Activated naive CD8-positive, alpha-beta T cell treated with anti-CD3 and anti-CD28 coated beads for 36 hours (primary cell): Measurements from ENCODE around the gene OR2B3. TPM values are rescaled to one million over a fixed set of nuclear protein-coding genes. Genes with fewer than 3 reads are reported as not detected.
A peak's percentile ranks its signal among the peaks of the same experiment; 100 is the strongest.
"Not testable (repeated sequence)": the region's sequence is repeated elsewhere in the genome, so short reads cannot be mapped to it uniquely, and the experiment has no call there.

Experiments used
- DNase-seq: peaks from one replicate; pipeline ENCODE4 v3.0.0; 2021
- H3K27ac Mint-ChIP-seq: one replicate; pipeline ENCODE4 v1.8.0; 2022; ENCODE audit warnings: mild to moderate bottlenecking, moderate library complexity, mixed read lengths
- H3K27me3 Mint-ChIP-seq: one replicate; pipeline ENCODE4 v1.8.0; 2022; ENCODE audit warnings: mild to moderate bottlenecking, mixed read lengths
- H3K36me3 Mint-ChIP-seq: one replicate; pipeline ENCODE4 v1.8.0; 2021; ENCODE audit warnings: mild to moderate bottlenecking, mixed read lengths
- H3K4me1 Mint-ChIP-seq: one replicate; pipeline ENCODE4 v1.8.0; 2021; ENCODE audit warnings: mixed read lengths
- H3K4me3 Mint-ChIP-seq: one replicate; pipeline ENCODE4 v1.8.0; 2022; ENCODE audit warnings: mild to moderate bottlenecking, moderate library complexity, mixed read lengths
- H3K9me3 Mint-ChIP-seq: one replicate; pipeline ENCODE4 v1.8.0; 2022; ENCODE audit warnings: mixed read lengths
- total RNA-seq, 2 experiments: library from RNA; stranded (reverse); gene quantifications; one replicate each; pipeline ENCODE4 v1.2.3, GENCODE V29; 2021

The OR2B3 gene
- not detected for total RNA-seq

DNA sequence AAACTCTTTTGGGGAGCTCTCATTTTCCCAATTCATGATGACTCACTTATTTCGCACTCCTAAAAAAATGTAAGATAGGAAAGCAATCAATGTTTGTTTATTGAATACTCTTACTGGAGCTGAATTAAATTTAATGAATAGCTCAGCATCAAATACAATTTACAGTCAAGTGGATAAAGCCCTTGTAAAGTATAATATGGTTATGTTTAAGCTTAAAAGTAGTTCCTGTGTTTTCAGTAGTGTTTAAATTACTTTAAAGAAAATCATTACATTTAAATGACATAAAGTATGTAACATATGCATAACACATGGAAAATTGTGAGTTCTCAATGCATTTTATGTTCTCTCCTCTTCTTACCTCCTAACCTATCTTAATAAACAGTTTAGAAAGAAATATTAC is at the start of gene OR2B3:
OR2B3 (minus strand) TSS at position 101 of the 400 bp plus-strand sequence; CDS start at position 36, 65 bp downstream.
- no peak for DNase-seq
- Mint-ChIP-seq H3K9me3 (no peaks in the 10 kb centered on the region), H3K4me1 (no peaks in the 10 kb centered on the region), H3K27ac (no peak within 1 kb of the TSS), H3K36me3 (no peaks in the 10 kb centered on the region), H3K4me3 (no peak within 1 kb of the TSS), H3K27me3 (peaks cover 39% of the 10 kb centered on the region)

DNA sequence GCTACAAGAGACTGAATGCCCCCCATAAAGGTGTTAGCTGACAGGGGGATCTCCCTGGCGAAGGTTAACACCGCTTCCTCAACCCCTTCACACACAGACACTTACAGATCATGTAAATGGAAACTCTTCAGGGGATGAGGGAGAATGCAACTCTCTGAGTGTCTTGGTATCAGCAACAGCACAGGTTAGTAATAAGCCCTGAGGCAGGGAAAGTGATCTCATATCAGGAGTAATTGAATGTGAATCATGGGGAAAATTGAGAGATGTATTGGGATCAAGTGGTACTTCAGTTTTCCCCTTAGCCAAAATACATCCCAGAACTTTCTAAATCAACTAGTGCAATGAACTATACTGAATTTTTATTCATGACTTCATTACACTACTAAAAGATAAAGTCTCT is 44.6 kb upstream of the OR2B3 start:
- Mint-ChIP-seq H3K9me3 (no peaks in the 10 kb centered on the region), H3K4me1 (no peaks in the 10 kb centered on the region), H3K4me3 (no peak overlapping the region), H3K36me3 (no peaks in the 10 kb centered on the region), H3K27me3 (peaks cover 39% of the 10 kb centered on the region), H3K27ac (no peak overlapping the region)
- DNase-seq: no peak

GRCh38 chr6:29130644-29131043 is 43.5 kb upstream of the OR2B3 start:
- Mint-ChIP-seq H3K27me3 (peaks cover 45% of the 10 kb centered on the region), H3K4me1 (no peaks in the 10 kb centered on the region), H3K4me3 (no peak overlapping the region), H3K36me3 (no peaks in the 10 kb centered on the region), H3K27ac (no peak overlapping the region), H3K9me3 (no peaks in the 10 kb centered on the region)
- DNase-seq: no peak

DNA sequence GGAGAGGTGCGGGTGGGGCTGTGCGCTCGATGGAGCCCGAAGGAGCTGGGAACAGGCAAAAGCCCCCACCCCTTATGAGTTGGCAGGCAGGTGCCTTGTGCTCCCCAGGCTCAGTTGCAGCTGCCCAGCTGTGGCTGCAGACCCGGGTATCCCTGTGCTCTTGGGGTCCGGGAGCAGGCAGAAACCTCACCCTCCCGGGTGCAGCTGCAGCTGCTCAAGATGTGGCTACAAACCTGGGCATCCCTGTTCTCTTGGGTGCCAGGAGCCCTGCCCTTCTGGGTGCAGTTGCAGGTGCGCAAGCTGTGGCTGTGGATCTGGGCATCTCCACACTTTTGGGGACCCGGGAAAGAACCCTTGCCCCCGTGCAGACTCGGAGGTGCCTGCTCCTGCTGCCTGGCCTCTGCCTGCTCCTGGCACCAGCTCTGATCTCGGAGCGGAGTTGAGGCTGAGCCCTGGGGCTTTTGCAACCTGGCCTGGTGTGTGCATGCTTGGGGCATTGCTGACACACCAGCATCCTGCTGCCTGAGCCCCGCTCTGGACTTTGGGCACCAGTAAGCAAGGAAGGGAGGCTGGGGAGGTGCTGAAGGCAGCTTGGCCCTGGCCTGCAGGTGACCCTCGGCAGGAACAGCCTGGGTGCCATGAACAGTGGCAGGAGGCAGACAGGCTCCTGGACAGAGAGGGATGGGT is 42.4 kb upstream of the OR2B3 start:
- no peaks in the 10 kb centered on the region for H3K9me3 Mint-ChIP-seq
- DNase-seq: no peak
- H3K4me3 Mint-ChIP-seq: no peak overlapping the region
- H3K27ac Mint-ChIP-seq: no peak overlapping the region
- no peaks in the 10 kb centered on the region for H3K36me3 Mint-ChIP-seq
- H3K4me1 Mint-ChIP-seq: no peaks in the 10 kb centered on the region
- H3K27me3 Mint-ChIP-seq: peaks cover 47% of the 10 kb centered on the region

GRCh38 chr6:29114964-29115363 is 27.9 kb upstream of the OR2B3 start:
- H3K4me1 Mint-ChIP-seq, H3K27ac Mint-ChIP-seq, H3K9me3 Mint-ChIP-seq, H3K4me3 Mint-ChIP-seq, H3K36me3 Mint-ChIP-seq, DNase-seq: not testable (repeated sequence)
- peaks cover 49% of the 10 kb centered on the region for H3K27me3 Mint-ChIP-seq

GRCh38 chr6:29112135-29112534 is 25.0 kb upstream of the OR2B3 start:
- Mint-ChIP-seq H3K27me3 (peaks cover 45% of the 10 kb centered on the region), H3K27ac (no peak overlapping the region), H3K36me3 (no peaks in the 10 kb centered on the region), H3K4me1 (no peaks in the 10 kb centered on the region), H3K4me3 (no peak overlapping the region), H3K9me3 (no peaks in the 10 kb centered on the region)
- no peak for DNase-seq

DNA sequence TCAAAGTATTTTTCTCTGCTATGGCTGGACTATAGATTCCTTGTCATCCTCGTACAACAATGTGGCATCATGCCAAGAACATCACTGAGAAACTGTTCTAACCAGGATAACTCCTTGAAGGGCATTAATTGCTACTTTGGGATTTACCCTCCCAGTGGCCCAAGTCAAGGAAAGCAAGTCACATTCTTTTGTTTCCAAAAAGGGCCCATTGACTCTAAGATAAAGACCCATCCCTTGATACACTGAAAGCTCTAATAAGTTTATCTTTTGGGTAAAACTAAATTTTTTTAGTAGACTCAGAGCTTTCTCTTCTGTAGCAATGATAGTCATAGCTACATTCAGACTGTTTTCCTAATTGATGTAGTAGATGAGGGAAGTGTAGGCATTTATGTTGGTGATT is 20.6 kb upstream of the OR2B3 start, which contains the start of gene OR2J3:
OR2J3 (plus strand) TSS at position 301 of the 400 bp plus-strand sequence. CDS start 3,833 bp downstream, outside the sequence.
- Mint-ChIP-seq H3K27me3 (peaks cover 54% of the 10 kb centered on the region), H3K27ac (no peak within 1 kb of the TSS), H3K36me3 (no peaks in the 10 kb centered on the region), H3K9me3 (no peaks in the 10 kb centered on the region), H3K4me1 (no peaks in the 10 kb centered on the region), H3K4me3 (no peak within 1 kb of the TSS)
- DNase-seq: no peak

- DNase-seq: no peak
- H3K4me3 Mint-ChIP-seq: no peak within 1 kb of the TSS
- no peaks in the 10 kb centered on the region for H3K36me3 Mint-ChIP-seq
- H3K27ac Mint-ChIP-seq: no peak within 1 kb of the TSS
- no peaks in the 10 kb centered on the region for H3K4me1 Mint-ChIP-seq
- no peaks in the 10 kb centered on the region for H3K9me3 Mint-ChIP-seq
- peaks cover 41% of the 10 kb centered on the region for H3K27me3 Mint-ChIP-seq
Measured at GRCh38 chr6:29099190-29099589, 12.1 kb upstream of the OR2B3 start, which contains the start of gene OR2J1. TSS of gene OR2J1 (plus strand) at chr6:29099490. CDS start at chr6:29100943, 1,453 bp downstream.

DNA sequence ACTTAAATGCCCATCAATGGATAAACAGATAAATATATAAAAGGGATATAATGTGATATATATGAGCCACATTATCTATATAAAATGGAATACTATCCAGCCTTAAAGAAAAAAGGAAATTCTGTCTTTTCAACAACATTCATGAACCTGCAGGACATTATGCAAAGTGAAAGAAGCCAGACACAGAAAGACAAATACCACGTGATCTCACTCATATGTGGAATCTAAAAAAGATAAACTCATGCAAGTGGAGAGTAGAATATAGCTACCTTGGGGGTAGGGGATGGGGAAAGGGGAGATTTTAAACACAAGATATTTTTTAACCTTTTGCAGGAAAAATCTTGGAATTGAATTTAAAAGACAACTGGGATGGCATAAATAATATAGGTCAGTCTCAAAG is 10.7 kb upstream of the OR2B3 start:
- DNase-seq: no peak
- Mint-ChIP-seq H3K4me3 (no peak overlapping the region), H3K4me1 (no peaks in the 10 kb centered on the region), H3K36me3 (no peaks in the 10 kb centered on the region), H3K27me3 (peaks cover 36% of the 10 kb centered on the region), H3K9me3 (peaks cover under 1% of the 10 kb centered on the region), H3K27ac (no peak overlapping the region)

- no peaks in the 10 kb centered on the region for H3K4me1 Mint-ChIP-seq
- no peak overlapping the region for H3K4me3 Mint-ChIP-seq
- H3K9me3 Mint-ChIP-seq: peaks cover 2% of the 10 kb centered on the region
- H3K36me3 Mint-ChIP-seq: no peaks in the 10 kb centered on the region
- peaks cover 51% of the 10 kb centered on the region for H3K27me3 Mint-ChIP-seq
- DNase-seq: no peak
- no peak overlapping the region for H3K27ac Mint-ChIP-seq
Measured at GRCh38 chr6:29092957-29093356, 5.8 kb upstream of the OR2B3 start.

- no peaks in the 10 kb centered on the region for H3K36me3 Mint-ChIP-seq
- H3K9me3 Mint-ChIP-seq: no peaks in the 10 kb centered on the region
- peaks cover 14% of the 10 kb centered on the region for H3K27me3 Mint-ChIP-seq
- no peak overlapping the region for H3K27ac Mint-ChIP-seq
- peaks cover 3% of the 10 kb centered on the region for H3K4me1 Mint-ChIP-seq
- no peak overlapping the region for H3K4me3 Mint-ChIP-seq
- DNase-seq: no peak
Measured at GRCh38 chr6:29082457-29082856, 4.7 kb downstream of the OR2B3 start.

- no peak overlapping the region for H3K27ac Mint-ChIP-seq
- H3K4me3 Mint-ChIP-seq: no peak overlapping the region
- H3K36me3 Mint-ChIP-seq: no peaks in the 10 kb centered on the region
- H3K4me1 Mint-ChIP-seq: peaks cover 3% of the 10 kb centered on the region
- DNase-seq: no peak
- H3K27me3 Mint-ChIP-seq: peaks cover 9% of the 10 kb centered on the region
- no peaks in the 10 kb centered on the region for H3K9me3 Mint-ChIP-seq
Measured at GRCh38 chr6:29081312-29081711, 5.8 kb downstream of the OR2B3 start.

GRCh38 chr6:29079203-29079602 is 7.9 kb downstream of the OR2B3 start:
- Mint-ChIP-seq H3K27me3 (peaks cover 5% of the 10 kb centered on the region), H3K9me3 (no peaks in the 10 kb centered on the region), H3K27ac (no peak overlapping the region), H3K36me3 (no peaks in the 10 kb centered on the region), H3K4me1 (peaks cover 3% of the 10 kb centered on the region), H3K4me3 (no peak overlapping the region)
- no peak for DNase-seq

GRCh38 chr6:29071831-29072723 is 15.0 kb downstream of the OR2B3 start:
- no peak overlapping the region for H3K27ac Mint-ChIP-seq
- DNase-seq: peak; percentile 1
- no peaks in the 10 kb centered on the region for H3K4me1 Mint-ChIP-seq
- peaks cover 4% of the 10 kb centered on the region for H3K36me3 Mint-ChIP-seq
- peaks cover 3% of the 10 kb centered on the region for H3K9me3 Mint-ChIP-seq
- H3K4me3 Mint-ChIP-seq: no peak overlapping the region
- peaks cover 38% of the 10 kb centered on the region for H3K27me3 Mint-ChIP-seq

GRCh38 chr6:29051680-29052079 is 35.4 kb downstream of the OR2B3 start:
- no peak for DNase-seq
- Mint-ChIP-seq H3K4me1 (no peaks in the 10 kb centered on the region), H3K4me3 (no peak overlapping the region), H3K9me3 (no peaks in the 10 kb centered on the region), H3K27me3 (peaks cover 60% of the 10 kb centered on the region), H3K27ac (no peak overlapping the region), H3K36me3 (no peaks in the 10 kb centered on the region)
